ENCODE data around the gene ISG20L2.

The ISG20L2 gene

GRCh38 chr1:156700736-156701531 is 27.6 kb downstream of the ISG20L2 start:
- H3K4me3 ChIP-seq (ENCODE audit: low read depth, low read length): no peak overlapping the region
- TF ChIP-seq CTCF (IDR thresholded peaks at IDR 0.05; ENCODE audit: control insufficient read depth, extremely low read depth, insufficient read depth): no peak
- DNase-seq (ENCODE audit: low read depth): no peak

GRCh38 chr1:156698995-156699394 is 29.6 kb downstream of the ISG20L2 start:
- no peak for TF ChIP-seq CTCF (IDR thresholded peaks at IDR 0.05; ENCODE audit: control insufficient read depth, extremely low read depth, insufficient read depth)
- no peak overlapping the region for H3K4me3 ChIP-seq (ENCODE audit: low read depth, low read length)
- DNase-seq (ENCODE audit: low read depth): no peak

GRCh38 chr1:156697481-156697880 is 31.1 kb downstream of the ISG20L2 start:
- no peak overlapping the region for H3K4me3 ChIP-seq (ENCODE audit: low read depth, low read length)
- DNase-seq (ENCODE audit: low read depth): no peak
- no peak for TF ChIP-seq CTCF (IDR thresholded peaks at IDR 0.05; ENCODE audit: control insufficient read depth, extremely low read depth, insufficient read depth)

GRCh38 chr1:156696755-156697154 is 31.8 kb downstream of the ISG20L2 start:
- TF ChIP-seq CTCF (IDR thresholded peaks at IDR 0.05; ENCODE audit: control insufficient read depth, extremely low read depth, insufficient read depth): no peak
- H3K4me3 ChIP-seq (ENCODE audit: low read depth, low read length): no peak overlapping the region
- no peak for DNase-seq (ENCODE audit: low read depth)

DNA sequence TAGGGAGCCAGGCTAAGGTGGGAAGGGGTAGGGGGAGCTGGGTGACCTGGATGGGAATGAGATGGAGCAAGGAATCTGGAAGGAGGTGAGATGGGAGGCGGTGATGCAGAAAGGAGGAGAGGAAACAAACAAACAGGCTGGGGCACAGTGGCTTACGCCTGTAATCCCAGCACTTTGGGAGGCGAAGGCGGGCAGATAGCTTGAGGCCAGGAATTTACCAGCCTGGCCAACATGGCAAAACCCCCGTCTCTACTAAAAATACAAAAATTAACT is 33.9 kb downstream of the ISG20L2 start:
- TF ChIP-seq CTCF (IDR thresholded peaks at IDR 0.05; ENCODE audit: control insufficient read depth, extremely low read depth, insufficient read depth): no peak
- H3K4me3 ChIP-seq (ENCODE audit: low read depth, low read length): no peak overlapping the region
- no peak for DNase-seq (ENCODE audit: low read depth)

- no peak for TF ChIP-seq CTCF (IDR thresholded peaks at IDR 0.05; ENCODE audit: control insufficient read depth, extremely low read depth, insufficient read depth)
- DNase-seq (ENCODE audit: low read depth): no peak
- no peak overlapping the region for H3K4me3 ChIP-seq (ENCODE audit: low read depth, low read length)
Measured at GRCh38 chr1:156693848-156694689, 34.5 kb downstream of the ISG20L2 start.

Measured in LNCaP clone FGC (cell line).